K562 (cell line): Measurements from ENCODE around the gene DTNBP1. TPM values are rescaled to one million over a fixed set of nuclear protein-coding genes. Genes with fewer than 3 reads are reported as not detected.

Experiments
- CBFA2T2 ChIP-seq: fragments of 450-650 bp; conservative IDR thresholded peaks from 2 replicates; pipeline ENCODE4 v1.6.1; 2017; ENCODE audit warnings: mild to moderate bottlenecking
- NFATC3 ChIP-seq: fragments of 450-650 bp; IDR thresholded peaks from 2 replicates; pipeline ENCODE4 v1.6.1; 2017; ENCODE audit warnings: mild to moderate bottlenecking
- NFIX ChIP-seq: fragments of 250-450 bp; sonication (Bioruptor Pico); IDR thresholded peaks from 2 replicates; pipeline ENCODE4 v1.4.0; 2020; ENCODE audit warnings: low read depth, mild to moderate bottlenecking, moderate library complexity
- POLR2B ChIP-seq: fragments of 450-650 bp; IDR thresholded peaks from 2 replicates; pipeline ENCODE4 v1.6.1; 2018; ENCODE audit warnings: low read depth; ENCODE audit not compliant: partially characterized antibody
- RAD21 ChIP-seq, 2 experiments: fragments of 250-450 bp in 1 of 2; fragments of 450-650 bp in 1 of 2; sonication (Bioruptor Pico) in 1 of 2; formaldehyde crosslinking in 1 of 2; IDR thresholded peaks in 1 of 2; conservative IDR thresholded peaks in 1 of 2; 2 replicates each; pipeline versions ENCODE4 v1.4.0 to v1.8.0; 2020 to 2022; ENCODE audit warnings: mild to moderate bottlenecking in 2 of 2, moderate library complexity in 1 of 2
- RBM25 ChIP-seq: fragments of 200-400 bp; formaldehyde crosslinking; IDR thresholded peaks from 2 replicates; pipeline ENCODE4 v1.6.1; 2018; ENCODE audit warnings: low read length, low read depth, moderate library complexity; ENCODE audit not compliant: severe bottlenecking
- SAFB ChIP-seq: fragments of 200-400 bp; formaldehyde crosslinking; IDR thresholded peaks from 2 replicates; pipeline ENCODE4 v1.6.1; 2017; ENCODE audit warnings: low read depth, low read length, borderline replicate concordance
- STAG1 ChIP-seq: sonication (generic); formaldehyde crosslinking; IDR thresholded peaks from 2 replicates; pipeline ENCODE4 v1.5.0; 2020; ENCODE audit warnings: missing genetic modification reagents, borderline replicate concordance
- TEAD2 ChIP-seq: fragments of 450-650 bp; IDR thresholded peaks from 2 replicates; pipeline ENCODE4 v1.6.1; 2016; ENCODE audit warnings: missing genetic modification characterization, control low read depth, missing compliant biosample characterization
- USF2 ChIP-seq: sonication (generic); formaldehyde crosslinking; IDR thresholded peaks from 2 replicates; pipeline ENCODE4 v1.5.0; 2020; ENCODE audit warnings: missing genetic modification reagents
- ZBTB33 ChIP-seq: sonication (generic); formaldehyde crosslinking; IDR thresholded peaks from 2 replicates; pipeline ENCODE4 v1.8.1; 2023; ENCODE audit warnings: mild to moderate bottlenecking, missing genetic modification reagents
- ZNF165 ChIP-seq: fragments of 250-450 bp; sonication (Bioruptor Pico); IDR thresholded peaks from 2 replicates; pipeline ENCODE4 v1.4.0; 2020; ENCODE audit warnings: borderline replicate concordance
- ZNF830 ChIP-seq: fragments of 250-450 bp; sonication (Bioruptor Pico); IDR thresholded peaks from 2 replicates; pipeline ENCODE4 v1.5.0; 2021; ENCODE audit warnings: mild to moderate bottlenecking
- polyA plus RNA-seq, 8 experiments: library from polyadenylated mRNA; depleted of rRNA in 4 of 8; stranded (reverse) in 5 of 8; unstranded in 3 of 8; fragments of >200 nt; fragmentation: Nextera tagmentation in 2 of 8; fragmentation: Illumina TruSeq in 1 of 8; extraction: Ambion mirVana in 2 of 8; extraction: Trizol in 1 of 8; gene quantifications; 2 replicates each; pipeline versions ENCODE4 v1.2.1 to v1.2.3, GENCODE V29; 2011 to 2014; ENCODE audit warnings: inconsistent platforms in 1 of 8, missing spikeins in 1 of 8
- total RNA-seq, 7 experiments: library from RNA; depleted of rRNA in 6 of 7; stranded (reverse); fragments of >200 nt in 6 of 7; fragmentation: Illumina TruSeq in 2 of 7; extraction: Trizol in 2 of 7; gene quantifications; 2 replicates each; pipeline versions ENCODE4 v1.2.1 to v1.2.3, GENCODE V29; 2011 to 2021; ENCODE audit warnings: low replicate concordance in 1 of 7
- TF ChIP-seq, protein P1 (sequence below): sonication (generic); formaldehyde crosslinking; IDR thresholded peaks from 2 replicates; pipeline ENCODE4 v1.8.0; 2022; ENCODE audit warnings: missing genetic modification reagents, mild to moderate bottlenecking, moderate library complexity, borderline replicate concordance
- TF ChIP-seq, protein P2 (sequence below): fragments of 450-650 bp; IDR thresholded peaks from 2 replicates; pipeline ENCODE4 v1.6.1; 2016; ENCODE audit warnings: mild to moderate bottlenecking
- TF ChIP-seq, protein P3 (sequence below), 2 experiments: fragments of 200-800 bp in 1 of 2; sonication (Bioruptor generic) in 1 of 2; sonication (generic) in 1 of 2; formaldehyde crosslinking in 1 of 2; IDR thresholded peaks in 1 of 2; conservative IDR thresholded peaks in 1 of 2; 2 replicates each; pipeline versions ENCODE4 v1.5.0 to v1.6.1; 2016 to 2020; ENCODE audit warnings: missing compliant biosample characterization in 1 of 2, missing genetic modification characterization in 1 of 2, missing genetic modification reagents in 1 of 2

DTNBP1 gene
- total and polyA plus RNA-seq, 9 of the 15 experiments (the other 6 are each of a cell fraction or from before 2014, with no cell fraction given) = 16.7 to 54.5 (median 21.4) TPM

DNA sequence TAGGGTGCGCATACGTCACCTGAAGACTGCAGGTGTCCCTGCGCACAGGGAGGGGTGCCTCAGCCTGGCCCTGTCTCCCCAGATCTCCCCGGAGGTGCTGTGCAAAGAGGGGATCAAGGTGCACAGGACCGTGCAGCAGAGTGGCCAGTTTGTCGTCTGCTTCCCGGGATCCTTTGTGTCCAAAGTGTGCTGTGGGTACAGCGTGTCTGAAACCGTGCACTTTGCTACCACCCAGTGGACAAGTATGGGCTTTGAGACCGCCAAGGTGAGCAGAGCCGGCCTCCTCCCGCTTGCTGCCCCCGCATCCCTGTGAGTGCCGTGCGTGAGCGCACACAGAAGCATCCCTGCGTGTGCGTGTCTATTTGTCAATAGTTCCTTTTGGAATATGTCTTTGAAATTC lies 150.7 kb downstream of the DTNBP1 start (continued):
- TF ChIP-seq RBM25 (no peak), NFIX (CRISPR knock-in tag) (no peak), ZBTB33 (CRISPR knock-in tag) (peak; percentile 100), TEAD2 (tag) (no peak), ZNF165 (no peak), STAG1 (CRISPR knock-in tag) (peak; percentile 61; the same call in 1 of the 2 replicates), NFATC3 (no peak), USF2 (CRISPR knock-in tag) (no peak), SAFB (no peak), RAD21 (CRISPR knock-in tag; conservative IDR thresholded peaks at IDR 0.05 in 1 of 2, IDR thresholded peaks at IDR 0.05 in 1 of 2) (peak in 1 of 2 experiments; percentile 55; a peak in 2 of 4 replicates), ZNF830 (CRISPR knock-in tag) (no peak), POLR2B (no peak), CBFA2T2 (no peak)
- TF ChIP-seq, protein P1, sequence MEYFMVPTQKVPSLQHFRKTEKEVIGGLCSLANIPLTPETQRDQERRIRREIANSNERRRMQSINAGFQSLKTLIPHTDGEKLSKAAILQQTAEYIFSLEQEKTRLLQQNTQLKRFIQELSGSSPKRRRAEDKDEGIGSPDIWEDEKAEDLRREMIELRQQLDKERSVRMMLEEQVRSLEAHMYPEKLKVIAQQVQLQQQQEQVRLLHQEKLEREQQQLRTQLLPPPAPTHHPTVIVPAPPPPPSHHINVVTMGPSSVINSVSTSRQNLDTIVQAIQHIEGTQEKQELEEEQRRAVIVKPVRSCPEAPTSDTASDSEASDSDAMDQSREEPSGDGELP (CRISPR knock-in tag) = 0 out of 2 replicates have a peak, but pooled peaks have one; percentile 5
- TF ChIP-seq, protein P2, sequence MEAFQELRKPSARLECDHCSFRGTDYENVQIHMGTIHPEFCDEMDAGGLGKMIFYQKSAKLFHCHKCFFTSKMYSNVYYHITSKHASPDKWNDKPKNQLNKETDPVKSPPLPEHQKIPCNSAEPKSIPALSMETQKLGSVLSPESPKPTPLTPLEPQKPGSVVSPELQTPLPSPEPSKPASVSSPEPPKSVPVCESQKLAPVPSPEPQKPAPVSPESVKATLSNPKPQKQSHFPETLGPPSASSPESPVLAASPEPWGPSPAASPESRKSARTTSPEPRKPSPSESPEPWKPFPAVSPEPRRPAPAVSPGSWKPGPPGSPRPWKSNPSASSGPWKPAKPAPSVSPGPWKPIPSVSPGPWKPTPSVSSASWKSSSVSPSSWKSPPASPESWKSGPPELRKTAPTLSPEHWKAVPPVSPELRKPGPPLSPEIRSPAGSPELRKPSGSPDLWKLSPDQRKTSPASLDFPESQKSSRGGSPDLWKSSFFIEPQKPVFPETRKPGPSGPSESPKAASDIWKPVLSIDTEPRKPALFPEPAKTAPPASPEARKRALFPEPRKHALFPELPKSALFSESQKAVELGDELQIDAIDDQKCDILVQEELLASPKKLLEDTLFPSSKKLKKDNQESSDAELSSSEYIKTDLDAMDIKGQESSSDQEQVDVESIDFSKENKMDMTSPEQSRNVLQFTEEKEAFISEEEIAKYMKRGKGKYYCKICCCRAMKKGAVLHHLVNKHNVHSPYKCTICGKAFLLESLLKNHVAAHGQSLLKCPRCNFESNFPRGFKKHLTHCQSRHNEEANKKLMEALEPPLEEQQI = peak; percentile 46; the same call in 1 of the 2 replicates
- TF ChIP-seq, protein P3, sequence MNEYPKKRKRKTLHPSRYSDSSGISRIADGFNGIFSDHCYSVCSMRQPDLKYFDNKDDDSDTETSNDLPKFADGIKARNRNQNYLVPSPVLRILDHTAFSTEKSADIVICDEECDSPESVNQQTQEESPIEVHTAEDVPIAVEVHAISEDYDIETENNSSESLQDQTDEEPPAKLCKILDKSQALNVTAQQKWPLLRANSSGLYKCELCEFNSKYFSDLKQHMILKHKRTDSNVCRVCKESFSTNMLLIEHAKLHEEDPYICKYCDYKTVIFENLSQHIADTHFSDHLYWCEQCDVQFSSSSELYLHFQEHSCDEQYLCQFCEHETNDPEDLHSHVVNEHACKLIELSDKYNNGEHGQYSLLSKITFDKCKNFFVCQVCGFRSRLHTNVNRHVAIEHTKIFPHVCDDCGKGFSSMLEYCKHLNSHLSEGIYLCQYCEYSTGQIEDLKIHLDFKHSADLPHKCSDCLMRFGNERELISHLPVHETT (CRISPR knock-in tag; conservative IDR thresholded peaks at IDR 0.05 in 1 of 2, IDR thresholded peaks at IDR 0.05 in 1 of 2) = no peak
